ENCODE data around the gene NREP.

DNA sequence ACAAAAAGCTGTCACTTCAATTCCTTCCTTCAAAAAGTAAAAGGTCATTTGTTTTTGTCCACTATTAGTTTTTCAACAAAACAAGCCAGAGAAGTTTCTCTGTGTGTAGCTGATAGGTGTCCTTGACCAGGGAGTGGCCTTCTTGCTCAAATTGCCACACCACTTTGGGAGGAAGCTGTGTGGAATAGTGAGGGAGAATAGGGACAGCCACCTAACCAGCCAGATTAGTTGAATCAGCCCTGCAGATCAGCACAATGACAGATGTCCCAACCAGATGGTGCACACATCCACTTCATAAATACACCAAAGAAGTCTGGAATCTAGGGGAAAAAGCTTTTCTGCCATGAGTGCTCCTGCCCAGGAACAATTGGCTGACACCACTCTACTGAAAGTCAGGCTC is 37.2 kb downstream of the NREP start:
- TF ChIP-seq, protein P1, sequence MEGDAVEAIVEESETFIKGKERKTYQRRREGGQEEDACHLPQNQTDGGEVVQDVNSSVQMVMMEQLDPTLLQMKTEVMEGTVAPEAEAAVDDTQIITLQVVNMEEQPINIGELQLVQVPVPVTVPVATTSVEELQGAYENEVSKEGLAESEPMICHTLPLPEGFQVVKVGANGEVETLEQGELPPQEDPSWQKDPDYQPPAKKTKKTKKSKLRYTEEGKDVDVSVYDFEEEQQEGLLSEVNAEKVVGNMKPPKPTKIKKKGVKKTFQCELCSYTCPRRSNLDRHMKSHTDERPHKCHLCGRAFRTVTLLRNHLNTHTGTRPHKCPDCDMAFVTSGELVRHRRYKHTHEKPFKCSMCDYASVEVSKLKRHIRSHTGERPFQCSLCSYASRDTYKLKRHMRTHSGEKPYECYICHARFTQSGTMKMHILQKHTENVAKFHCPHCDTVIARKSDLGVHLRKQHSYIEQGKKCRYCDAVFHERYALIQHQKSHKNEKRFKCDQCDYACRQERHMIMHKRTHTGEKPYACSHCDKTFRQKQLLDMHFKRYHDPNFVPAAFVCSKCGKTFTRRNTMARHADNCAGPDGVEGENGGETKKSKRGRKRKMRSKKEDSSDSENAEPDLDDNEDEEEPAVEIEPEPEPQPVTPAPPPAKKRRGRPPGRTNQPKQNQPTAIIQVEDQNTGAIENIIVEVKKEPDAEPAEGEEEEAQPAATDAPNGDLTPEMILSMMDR (IDR thresholded peaks at IDR 0.05) = no peak
- TF ChIP-seq POLR2A (IDR thresholded peaks at IDR 0.05) = no peak

Measured in testis (tissue), 2 donors.